Fibroblast of the aortic adventitia (primary cell): ENCODE results near the gene LPIN1. TPM values are rescaled to one million over a fixed set of nuclear protein-coding genes. Genes with fewer than 3 reads are reported as not detected.

Experiments
- DNase-seq: peaks from one replicate; pipeline ENCODE4 v3.0.0-alpha.2; 2010; ENCODE audit warnings: low read depth
- H3K4me3 ChIP-seq: 2 replicates; pipeline ENCODE4 v1.5.1; 2011; ENCODE audit warnings: low read depth, mild to moderate bottlenecking, control low read depth, low read length, moderate library complexity
- total RNA-seq: library from RNA; depleted of rRNA; stranded (reverse); fragments of >200 nt; gene quantifications from 2 replicates; pipeline ENCODE4 v1.2.3, GENCODE V29; 2012; ENCODE audit warnings: low replicate concordance
- TF ChIP-seq, protein P1 (sequence below): IDR thresholded peaks from 2 replicates; pipeline ENCODE4 v1.5.1; 2011; ENCODE audit warnings: mild to moderate bottlenecking, low read length, control low read depth, inconsistent platforms; ENCODE audit not compliant: insufficient read depth

Gene LPIN1
- total RNA-seq, 1 donor: 50.4 TPM

DNA sequence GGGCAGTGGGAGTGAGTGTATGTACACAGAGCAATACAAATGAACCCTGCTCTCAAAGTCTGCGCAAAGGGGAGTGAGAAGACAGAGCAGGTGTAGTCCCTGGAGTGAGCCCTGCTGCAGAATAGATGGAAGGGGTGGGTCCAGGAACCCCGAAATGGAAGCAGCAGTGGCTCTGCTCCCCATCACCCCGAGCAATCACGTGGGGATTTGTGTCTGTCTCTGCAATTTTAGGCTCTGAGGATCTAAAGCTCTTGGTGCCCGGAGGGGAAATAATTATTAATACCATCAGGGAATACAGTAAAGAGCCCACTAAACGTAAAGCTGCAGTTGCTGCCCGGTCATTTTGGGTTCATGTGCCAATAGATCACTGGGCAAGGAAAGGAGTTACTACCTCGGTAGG, 118.3 kb downstream of the LPIN1 start:
- TF ChIP-seq, protein P1, sequence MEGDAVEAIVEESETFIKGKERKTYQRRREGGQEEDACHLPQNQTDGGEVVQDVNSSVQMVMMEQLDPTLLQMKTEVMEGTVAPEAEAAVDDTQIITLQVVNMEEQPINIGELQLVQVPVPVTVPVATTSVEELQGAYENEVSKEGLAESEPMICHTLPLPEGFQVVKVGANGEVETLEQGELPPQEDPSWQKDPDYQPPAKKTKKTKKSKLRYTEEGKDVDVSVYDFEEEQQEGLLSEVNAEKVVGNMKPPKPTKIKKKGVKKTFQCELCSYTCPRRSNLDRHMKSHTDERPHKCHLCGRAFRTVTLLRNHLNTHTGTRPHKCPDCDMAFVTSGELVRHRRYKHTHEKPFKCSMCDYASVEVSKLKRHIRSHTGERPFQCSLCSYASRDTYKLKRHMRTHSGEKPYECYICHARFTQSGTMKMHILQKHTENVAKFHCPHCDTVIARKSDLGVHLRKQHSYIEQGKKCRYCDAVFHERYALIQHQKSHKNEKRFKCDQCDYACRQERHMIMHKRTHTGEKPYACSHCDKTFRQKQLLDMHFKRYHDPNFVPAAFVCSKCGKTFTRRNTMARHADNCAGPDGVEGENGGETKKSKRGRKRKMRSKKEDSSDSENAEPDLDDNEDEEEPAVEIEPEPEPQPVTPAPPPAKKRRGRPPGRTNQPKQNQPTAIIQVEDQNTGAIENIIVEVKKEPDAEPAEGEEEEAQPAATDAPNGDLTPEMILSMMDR: no peak
- no peak for DNase-seq
- H3K4me3 ChIP-seq: no peak overlapping the region

DNA sequence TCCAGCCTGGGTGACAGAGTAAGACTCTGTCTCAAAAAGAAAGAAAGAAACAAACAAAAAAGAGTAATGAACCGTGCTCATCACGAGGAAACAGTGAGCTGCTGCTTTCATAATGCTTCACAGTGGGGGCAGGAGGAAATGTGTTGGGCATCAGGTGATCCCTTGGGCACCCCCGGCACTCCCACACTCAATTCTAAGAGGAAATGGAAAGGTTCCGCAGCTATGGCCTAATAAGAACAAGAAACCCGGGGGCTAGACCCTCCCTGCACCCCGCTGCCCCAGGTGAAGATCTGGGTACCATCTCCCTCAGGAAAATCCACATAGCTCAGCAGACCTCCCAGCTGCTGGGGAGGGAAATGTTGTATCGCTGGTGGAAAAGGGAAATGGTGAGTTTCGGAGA, 118.9 kb downstream of the LPIN1 start:
- TF ChIP-seq, protein P1: no peak
- no peak overlapping the region for H3K4me3 ChIP-seq
- no peak for DNase-seq

DNA sequence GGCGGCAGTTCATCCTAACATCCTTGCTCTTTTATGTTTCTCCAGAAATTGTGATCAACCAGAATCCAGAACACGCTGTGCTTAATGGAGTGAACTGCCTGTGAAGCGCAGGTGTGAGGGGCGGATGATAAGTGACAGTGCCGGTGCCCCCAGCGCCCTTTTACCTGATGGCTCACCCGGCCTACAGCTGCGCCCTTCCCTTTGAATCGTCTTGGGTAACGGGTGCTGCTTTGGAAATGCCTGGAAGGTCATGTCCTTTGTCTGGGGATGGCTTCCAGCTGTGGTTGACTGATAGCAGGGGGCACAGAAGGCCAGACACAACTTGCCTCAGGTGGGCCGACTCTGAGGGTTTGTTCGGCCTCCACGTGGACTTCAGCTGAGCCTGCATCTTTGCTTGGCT, 119.4 kb downstream of the LPIN1 start:
- TF ChIP-seq, protein P1: no peak
- no peak overlapping the region for H3K4me3 ChIP-seq
- DNase-seq: no peak

DNA sequence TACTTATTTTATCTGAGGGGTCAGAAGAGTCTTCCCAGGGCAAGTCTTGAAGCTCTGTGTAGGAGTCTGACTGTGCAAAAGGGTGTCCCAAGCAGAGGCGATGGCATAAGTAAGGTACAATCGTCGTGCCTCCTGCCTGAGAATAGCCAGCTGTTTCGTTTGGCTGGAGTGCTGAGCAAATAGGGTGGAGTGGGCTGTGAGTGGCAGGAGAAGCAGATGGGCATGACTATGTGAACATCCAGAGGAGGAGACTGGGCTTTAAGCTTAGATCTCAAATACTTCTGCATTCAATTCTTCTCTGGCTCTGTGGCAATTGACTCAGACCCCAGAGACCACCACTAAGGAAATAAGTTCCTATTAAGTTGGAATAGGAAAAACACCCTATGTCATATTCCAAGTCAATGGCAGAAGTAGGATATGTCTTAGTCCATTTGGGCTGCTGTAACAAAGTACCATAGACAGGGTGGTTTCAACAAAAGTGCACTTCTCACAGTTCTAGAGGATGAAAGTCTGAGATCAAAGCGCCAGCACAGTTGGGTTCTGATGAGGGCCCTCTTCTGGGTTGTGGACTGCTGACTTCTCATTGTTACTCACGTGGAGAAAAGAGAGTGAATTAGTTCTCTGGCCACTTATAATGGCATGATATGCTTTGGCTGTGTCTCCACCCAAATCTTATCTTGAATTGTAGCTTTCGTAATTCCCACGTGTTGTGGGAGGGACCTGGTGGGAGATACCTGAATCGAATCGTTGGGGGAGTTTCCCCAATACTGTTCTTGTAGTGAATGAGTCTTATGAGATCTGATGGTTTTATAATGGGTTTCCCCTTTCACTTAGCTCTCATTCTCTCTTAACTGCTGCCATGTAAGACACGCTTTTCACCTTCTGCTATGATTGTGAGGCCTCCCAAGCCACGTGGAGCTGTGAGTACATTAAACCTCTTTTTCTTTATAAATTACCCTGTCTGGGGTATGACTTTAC, 120.2 kb downstream of the LPIN1 start:
- no peak for DNase-seq
- no peak overlapping the region for H3K4me3 ChIP-seq
- TF ChIP-seq, protein P1: no peak

DNA sequence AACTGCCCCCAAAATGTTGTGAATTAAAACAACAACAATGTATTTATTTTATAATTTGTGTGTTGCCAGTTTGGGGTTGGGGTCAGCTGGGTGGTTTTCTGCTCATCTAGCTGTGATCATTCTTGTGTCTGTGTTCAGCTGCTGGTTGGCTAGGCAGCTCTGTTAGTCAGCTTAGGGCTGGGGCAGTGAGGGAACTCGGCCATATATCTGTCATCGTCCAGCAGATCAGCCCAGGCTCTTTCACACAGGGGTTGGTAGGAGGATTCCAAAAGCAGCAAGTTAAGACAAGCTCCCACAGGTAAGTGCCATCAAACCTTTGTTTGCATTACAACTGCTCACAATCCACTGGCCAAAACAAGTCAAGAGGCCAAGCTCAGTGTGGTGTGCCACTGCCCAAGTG, 121.5 kb downstream of the LPIN1 start:
- no peak for DNase-seq
- TF ChIP-seq, protein P1: no peak
- H3K4me3 ChIP-seq: no peak overlapping the region

DNA sequence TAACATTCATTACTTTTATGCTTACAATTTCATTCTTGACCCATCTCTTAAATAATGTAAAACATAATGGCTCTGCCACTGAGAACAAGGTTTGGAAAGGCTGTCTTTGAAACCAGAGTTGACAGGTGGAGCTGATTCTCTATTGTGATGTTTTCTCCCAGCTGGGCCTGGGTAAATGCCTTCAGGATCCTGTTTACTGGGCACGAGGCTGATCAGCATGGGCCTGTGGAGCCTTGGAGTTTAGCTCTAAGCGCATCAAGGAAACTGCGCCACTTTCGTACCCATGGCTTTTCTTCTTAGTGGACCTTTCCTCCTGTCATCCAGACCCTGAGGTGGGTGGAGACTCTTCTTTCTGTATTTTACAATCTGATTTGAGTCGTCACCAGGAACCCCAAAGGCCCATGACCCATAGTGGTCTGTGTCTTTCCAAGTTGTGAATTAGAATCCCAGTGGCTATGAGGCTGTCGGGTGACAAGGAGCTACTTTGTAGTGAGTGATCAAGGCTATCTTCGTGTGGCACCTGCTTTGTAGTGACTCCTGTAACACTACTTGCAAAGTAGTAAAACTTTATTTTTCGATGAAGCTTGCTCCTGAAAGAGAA, 123.1 kb downstream of the LPIN1 start:
- no peak overlapping the region for H3K4me3 ChIP-seq
- no peak for DNase-seq
- TF ChIP-seq, protein P1: no peak
